H1 (cell line): ENCODE results near the gene PGAM2. TPM values are rescaled to one million over a fixed set of nuclear protein-coding genes. Genes with fewer than 3 reads are reported as not detected.

Experiments
- CTCF ChIA-PET: fragments of 300-600 bp; sonication (Branson Sonifier 250); formaldehyde crosslinking; loops from one replicate; lab custom pipeline; 2021; ENCODE audit not compliant: partially characterized antibody; lab: Charles Lee
- POLR2A ChIA-PET: fragments of 300-600 bp; sonication (Branson Sonifier 250); formaldehyde crosslinking; loops from one replicate; lab custom pipeline; 2021; ENCODE audit warnings: inconsistent platforms; ENCODE audit not compliant: partially characterized antibody; lab: Charles Lee
- DNase-seq, 2 experiments: peaks; one replicate each; pipeline versions ENCODE4 v3.0.0 to v3.0.0-alpha.2; 2010 to 2022; ENCODE audit warnings: low spot score in 2 of 2, low read depth in 1 of 2, mixed read lengths in 1 of 2
- FAIRE-seq: peaks from 2 replicates; lab custom pipeline; 2011; peaks lifted over from hg19 to GRCh38; lab: Jason Lieb, UNC
- H2AFZ ChIP-seq: 2 replicates; pipeline ENCODE4 v1.8.1; 2012; ENCODE audit warnings: low read length, inconsistent platforms
- H2AK5ac ChIP-seq: 2 replicates; pipeline ENCODE4 v1.6.1; 2013; ENCODE audit warnings: low read depth, low read length
- H2BK120ac ChIP-seq: replicated peaks from 2 replicates; pipeline ENCODE3; 2013; ENCODE audit warnings: low read depth, low read length, inconsistent platforms
- H2BK12ac ChIP-seq: 2 replicates; pipeline ENCODE4 v1.6.1; 2013; ENCODE audit warnings: low read depth, low read length
- H2BK15ac ChIP-seq: 2 replicates; pipeline ENCODE4 v1.6.1; 2013; ENCODE audit warnings: low read length
- H2BK20ac ChIP-seq: 2 replicates; pipeline ENCODE4 v1.6.1; 2013; ENCODE audit warnings: low read length
- H2BK5ac ChIP-seq: 2 replicates; pipeline ENCODE4 v1.6.1; 2013; ENCODE audit warnings: low read depth, low read length
- H3K14ac ChIP-seq: 2 replicates; pipeline ENCODE4 v1.6.1; 2013; ENCODE audit warnings: inconsistent platforms; ENCODE audit not compliant: insufficient read length
- H3K18ac ChIP-seq: 2 replicates; pipeline ENCODE4 v1.6.1; 2013; ENCODE audit warnings: low read length; ENCODE audit errors: extremely low read depth
- H3K23ac ChIP-seq: 2 replicates; pipeline ENCODE4 v1.6.1; 2013; ENCODE audit warnings: inconsistent platforms; ENCODE audit not compliant: insufficient read length
- H3K23me2 ChIP-seq: 2 replicates; pipeline ENCODE4 v1.6.1; 2013; ENCODE audit warnings: low read depth, low read length
- H3K27ac ChIP-seq: 2 replicates; pipeline ENCODE4 v1.6.1; 2011; ENCODE audit warnings: low read depth, low read length, inconsistent platforms
- H3K27me3 ChIP-seq, 4 experiments: replicated peaks in 1 of 4; 1 replicate in 1 of 4; 2 replicates in 3 of 4; pipeline versions ENCODE4 v1.6.1 to v1.8.1; 2011 to 2013; ENCODE audit warnings: low read length in 3 of 4, mild to moderate bottlenecking in 3 of 4, inconsistent platforms in 2 of 4, mixed read lengths in 2 of 4, moderate library complexity in 1 of 4; ENCODE audit not compliant: control insufficient read depth in 3 of 4, insufficient read depth in 3 of 4; ENCODE audit errors: extremely low read depth in 1 of 4
- H3K36me3 ChIP-seq, 4 experiments: 2 replicates each; pipeline versions ENCODE4 v1.6.1 to v1.8.1; 2011 to 2013; ENCODE audit warnings: mild to moderate bottlenecking in 4 of 4, low read length in 3 of 4, moderate library complexity in 2 of 4, control low read depth in 1 of 4, inconsistent platforms in 1 of 4; ENCODE audit not compliant: insufficient read depth in 4 of 4, control insufficient read depth in 2 of 4
- H3K4ac ChIP-seq: replicated peaks from 2 replicates; pipeline ENCODE3; 2013; ENCODE audit warnings: low read length, low read depth, mixed read lengths, inconsistent platforms; ENCODE audit not compliant: insufficient read length
- H3K4me1 ChIP-seq, 4 experiments: replicated peaks in 1 of 4; 1 replicate in 1 of 4; 2 replicates in 3 of 4; pipeline versions ENCODE4 v1.6.1 to v1.8.1; 2011 to 2013; ENCODE audit warnings: low read length in 3 of 4, inconsistent platforms in 2 of 4, mixed read lengths in 1 of 4; ENCODE audit not compliant: insufficient read depth in 4 of 4, control insufficient read depth in 3 of 4
- H3K4me2 ChIP-seq, 2 experiments: 2 replicates each; pipeline versions ENCODE4 v1.6.1 to v1.8.1; 2011 to 2013; ENCODE audit warnings: low read depth in 2 of 2, low read length in 2 of 2, control low read depth in 1 of 2, inconsistent platforms in 1 of 2, mild to moderate bottlenecking in 1 of 2; ENCODE audit not compliant: insufficient read depth in 1 of 2
- H3K4me3 ChIP-seq, 4 experiments: fragments of 200-600, 300-600 bp in 1 of 4; sonication (generic), shearing (Covaris generic), sonication (Bioruptor Twin) in 1 of 4; 2 replicates each; pipeline versions ENCODE4 v1.5.1 to v1.8.1; 2011 to 2016; ENCODE audit warnings: low read length in 4 of 4, low read depth in 3 of 4, control low read depth in 2 of 4, inconsistent platforms in 2 of 4, mild to moderate bottlenecking in 2 of 4, mixed read lengths in 1 of 4, moderate library complexity in 1 of 4; ENCODE audit not compliant: insufficient read depth in 2 of 4; ENCODE audit errors: extremely low read depth in 1 of 4
- H3K56ac ChIP-seq: replicated peaks from 2 replicates; pipeline ENCODE3; 2013; ENCODE audit warnings: low read depth, mild to moderate bottlenecking, mixed read lengths, low read length, inconsistent platforms; ENCODE audit not compliant: insufficient read length
- H3K79me1 ChIP-seq: 2 replicates; pipeline ENCODE4 v1.6.1; 2013; ENCODE audit warnings: low read depth, low read length, control low read depth
- H3K79me2 ChIP-seq, 2 experiments: 2 replicates each; pipeline versions ENCODE4 v1.6.1 to v1.8.1; 2012 to 2013; ENCODE audit warnings: low read length in 2 of 2, mild to moderate bottlenecking in 2 of 2, inconsistent platforms in 1 of 2; ENCODE audit not compliant: insufficient read depth in 2 of 2, control insufficient read depth in 1 of 2
- H3K9ac ChIP-seq, 4 experiments: replicated peaks in 1 of 4; 1 replicate in 1 of 4; 2 replicates in 3 of 4; pipeline versions ENCODE4 v1.6.1 to v1.8.1; 2011 to 2013; ENCODE audit warnings: low read depth in 3 of 4, low read length in 3 of 4, control low read depth in 2 of 4, mild to moderate bottlenecking in 2 of 4, moderate library complexity in 2 of 4, inconsistent platforms in 1 of 4; ENCODE audit errors: extremely low read depth in 1 of 4
- H3K9me3 ChIP-seq, 2 experiments: 2 replicates each; pipeline versions ENCODE4 v1.6.1 to v1.8.1; 2012 to 2013; ENCODE audit warnings: mild to moderate bottlenecking in 2 of 2, moderate library complexity in 2 of 2, control low read depth in 1 of 2, inconsistent platforms in 1 of 2, low read depth in 1 of 2, low read length in 1 of 2, mixed read lengths in 1 of 2; ENCODE audit not compliant: insufficient read depth in 2 of 2
- H4K20me1 ChIP-seq, 2 experiments: replicated peaks in 1 of 2; 2 replicates each; pipeline versions ENCODE3 to v1.8.1; 2011 to 2013; ENCODE audit warnings: inconsistent platforms in 2 of 2, low read length in 2 of 2, mild to moderate bottlenecking in 1 of 2; ENCODE audit not compliant: insufficient read depth in 2 of 2, control insufficient read depth in 1 of 2
- H4K5ac ChIP-seq: 2 replicates; pipeline ENCODE4 v1.6.1; 2013; ENCODE audit warnings: low read length, low read depth, mixed read lengths, inconsistent platforms; ENCODE audit not compliant: insufficient read length
- H4K8ac ChIP-seq: 2 replicates; pipeline ENCODE4 v1.8.0; 2013; ENCODE audit warnings: mild to moderate bottlenecking, moderate library complexity, low read length, inconsistent platforms; ENCODE audit not compliant: insufficient read depth; ENCODE audit errors: extremely low read depth
- H4K91ac ChIP-seq: replicated peaks from 2 replicates; pipeline ENCODE3; 2013; ENCODE audit warnings: low read length, mixed read lengths, inconsistent platforms; ENCODE audit not compliant: insufficient read length
- BACH1 ChIP-seq: IDR thresholded peaks from 2 replicates; pipeline ENCODE4 v1.6.1; 2012; ENCODE audit warnings: low read length, improper control_type of control experiment
- BRCA1 ChIP-seq: IDR thresholded peaks from 2 replicates; pipeline ENCODE4 v1.6.1; 2012; ENCODE audit warnings: low read depth, low read length, improper control_type of control experiment
- EZH2 ChIP-seq: fragments of 200-600 bp; sonication (generic); IDR thresholded peaks from 2 replicates; pipeline ENCODE4 v1.7.1; 2012; ENCODE audit warnings: low read depth, mild to moderate bottlenecking, moderate library complexity, low read length, inconsistent platforms; ENCODE audit not compliant: severe bottlenecking
- GTF2F1 ChIP-seq: IDR thresholded peaks from 2 replicates; pipeline ENCODE4 v1.6.1; 2012; ENCODE audit warnings: low read depth, low read length, improper control_type of control experiment, borderline replicate concordance
- KDM4A ChIP-seq: IDR thresholded peaks from one replicate; pipeline ENCODE4 v1.7.1; 2012; ENCODE audit warnings: low read depth, mild to moderate bottlenecking, moderate library complexity, low read length, inconsistent platforms; ENCODE audit not compliant: severe bottlenecking
- KDM5A ChIP-seq: fragments of 200-600 bp; IDR thresholded peaks from 2 replicates; pipeline ENCODE4 v1.7.1; 2012; ENCODE audit warnings: mild to moderate bottlenecking, low read length, inconsistent platforms, mixed read lengths
- RXRA ChIP-seq: IDR thresholded peaks from 2 replicates; pipeline ENCODE4 v1.6.1; 2011; ENCODE audit warnings: low read depth, mild to moderate bottlenecking, low read length, moderate library complexity; ENCODE audit not compliant: insufficient read depth
- YY1 ChIP-seq: IDR thresholded peaks from 2 replicates; pipeline ENCODE4 v1.6.1; 2011; ENCODE audit warnings: low read depth, mild to moderate bottlenecking, low read length
- WGBS, 2 experiments: shearing (Covaris generic) in 1 of 2; methylation state at CpG; one replicate each; pipeline versions ENCODE4 v1.1.6 to v1.1.7; 2013 to 2015; ENCODE audit warnings: low lambda C conversion rate in 2 of 2, mixed read lengths in 2 of 2, inconsistent platforms in 1 of 2, low coverage in 1 of 2, missing lambda C conversion rate in 1 of 2; ENCODE audit not compliant: insufficient replicate concordance in 2 of 2, insufficient coverage in 1 of 2, insufficient read length in 1 of 2; ENCODE audit errors: extremely low coverage in 1 of 2, missing lambda C conversion rate in 1 of 2; 5-methylcytosine and 5-hydroxymethylcytosine counted together
- polyA plus RNA-seq, 7 experiments: library from polyadenylated mRNA; depleted of rRNA in 3 of 7; stranded (reverse) in 5 of 7; unstranded in 2 of 7; fragments of >200 nt in 5 of 7; fragments of 200-250 nt in 2 of 7; gene quantifications; 1 replicate in 5 of 7; 2 replicates in 1 of 7; 4 replicates in 1 of 7; pipeline versions ENCODE4 v1.2.1 to v1.2.3, GENCODE V29; 2011 to 2013; ENCODE audit warnings: missing spikeins in 2 of 7, mixed read lengths in 2 of 7
- total RNA-seq: library from RNA; stranded (reverse); fragmentation: NEBNext Ultra II Directional; extraction: Animal tissue kit (Norgen Biotek cat#: 25700); gene quantifications from 2 replicates; pipeline ENCODE4 v1.2.1, GENCODE V29; 2021
- TF ChIP-seq, protein P1 (sequence below): IDR thresholded peaks from 2 replicates; pipeline ENCODE4 v1.6.1; 2012; ENCODE audit warnings: low read length, inconsistent platforms
- TF ChIP-seq, protein P2 (sequence below): IDR thresholded peaks from 2 replicates; pipeline ENCODE4 v1.6.1; 2012; ENCODE audit warnings: inconsistent platforms

PGAM2 gene
- total and polyA plus RNA-seq, 2 of the 8 experiments (the other 6 are each of a cell fraction or from before 2014, with no cell fraction given) = 2.1 to 2.9 TPM

DNA sequence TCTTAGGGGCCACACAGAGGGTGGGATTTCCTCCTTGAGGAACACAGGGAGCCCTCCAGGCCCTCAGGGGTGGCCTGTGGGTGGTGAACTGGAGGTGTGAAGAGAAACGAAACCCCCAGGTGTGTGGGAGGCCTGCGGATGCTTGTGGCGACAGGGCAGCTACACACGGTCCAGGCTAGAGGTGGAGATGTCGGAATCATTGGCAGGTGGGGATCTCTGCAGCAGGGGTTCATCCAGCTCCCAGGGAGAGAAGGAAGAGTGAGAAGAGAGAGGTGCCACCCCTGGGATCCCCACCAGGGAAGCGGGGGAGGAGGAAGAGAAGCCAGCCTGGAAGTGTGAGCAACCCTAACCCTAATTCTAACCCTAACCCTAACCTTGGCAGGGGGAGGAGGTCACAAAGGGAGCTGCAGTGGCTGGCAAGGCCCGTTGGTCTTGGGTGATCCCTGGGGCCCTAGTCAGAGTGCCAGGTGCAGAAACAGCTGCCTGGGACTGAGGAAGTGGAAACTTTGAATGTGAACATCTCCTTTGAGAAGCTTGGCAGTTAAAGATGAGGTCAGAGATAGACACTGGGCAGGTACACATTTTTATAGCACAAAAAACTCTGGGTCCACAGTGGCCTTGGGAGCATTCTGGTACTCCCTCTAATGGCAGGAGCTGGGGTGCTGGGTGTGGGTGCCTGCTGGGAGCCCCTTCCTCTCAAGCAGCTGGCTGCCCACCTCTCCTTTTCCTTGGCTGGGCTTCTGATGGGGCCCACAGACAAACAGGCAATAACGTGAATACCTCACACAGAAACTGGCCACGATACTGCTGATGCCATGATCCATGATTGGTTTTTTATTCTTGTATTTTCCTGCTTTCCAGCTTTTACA, 31.9 kb upstream of the PGAM2 start:
- FAIRE-seq (no peak), DNase-seq (no peak)
- CTCF ChIA-PET = interaction anchor here (0.7 to 3.7 kb wide), 6 partner anchors 9 to 111 kb away, joined by 3 to 17 read pairs (median 4); no protein-coding TSS in a partner anchor
- TF ChIP-seq GTF2F1 = no peak
- no peak for TF ChIP-seq BACH1
- TF ChIP-seq, protein P1, sequence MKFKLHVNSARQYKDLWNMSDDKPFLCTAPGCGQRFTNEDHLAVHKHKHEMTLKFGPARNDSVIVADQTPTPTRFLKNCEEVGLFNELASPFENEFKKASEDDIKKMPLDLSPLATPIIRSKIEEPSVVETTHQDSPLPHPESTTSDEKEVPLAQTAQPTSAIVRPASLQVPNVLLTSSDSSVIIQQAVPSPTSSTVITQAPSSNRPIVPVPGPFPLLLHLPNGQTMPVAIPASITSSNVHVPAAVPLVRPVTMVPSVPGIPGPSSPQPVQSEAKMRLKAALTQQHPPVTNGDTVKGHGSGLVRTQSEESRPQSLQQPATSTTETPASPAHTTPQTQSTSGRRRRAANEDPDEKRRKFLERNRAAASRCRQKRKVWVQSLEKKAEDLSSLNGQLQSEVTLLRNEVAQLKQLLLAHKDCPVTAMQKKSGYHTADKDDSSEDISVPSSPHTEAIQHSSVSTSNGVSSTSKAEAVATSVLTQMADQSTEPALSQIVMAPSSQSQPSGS = no peak
- TF ChIP-seq, protein P2, sequence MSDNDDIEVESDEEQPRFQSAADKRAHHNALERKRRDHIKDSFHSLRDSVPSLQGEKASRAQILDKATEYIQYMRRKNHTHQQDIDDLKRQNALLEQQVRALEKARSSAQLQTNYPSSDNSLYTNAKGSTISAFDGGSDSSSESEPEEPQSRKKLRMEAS = no peak
- TF ChIP-seq KDM4A = no peak
- TF ChIP-seq KDM5A = no peak
- TF ChIP-seq EZH2 = no peak
- no peak for TF ChIP-seq BRCA1
- no peak for TF ChIP-seq RXRA
- TF ChIP-seq YY1 = no peak

More for the DNA sequence above, 31.9 kb upstream of the PGAM2 start:
- Histone ChIP-seq H3K4ac (no peak overlapping the region), H3K4me2 (no peak overlapping the region), H3K27ac (no peak overlapping the region), H3K18ac (no peak overlapping the region), H4K8ac (peak overlapping the region; percentile 42; the same call in 1 of the 2 replicates), H3K79me2 (no peaks in the 10 kb centered on the region), H4K5ac (no peak overlapping the region), H3K9me3 (no peaks in the 10 kb centered on the region), H3K4me3 (no peak overlapping the region), H2BK20ac (no peak overlapping the region), H3K23me2 (no peaks in the 10 kb centered on the region), H2BK12ac (no peak overlapping the region), H2BK5ac (no peak overlapping the region), H3K79me1 (no peaks in the 10 kb centered on the region), H3K4me1 (no peaks in the 10 kb centered on the region; a peak in 1 of 7 replicates), H3K27me3 (peaks cover 0 to 4% (median 0%) of the 10 kb centered on the region in 4 experiments; a peak in 2 of 7 replicates), H3K9ac (no peak overlapping the region), H2AFZ (no peak overlapping the region; the same call in 1 of the 2 replicates), H4K20me1 (no peaks in the 10 kb centered on the region), H3K36me3 (no peaks in the 10 kb centered on the region), H3K56ac (no peak overlapping the region), H3K23ac (no peak overlapping the region), H2BK15ac (no peak overlapping the region), H4K91ac (no peak overlapping the region), H3K14ac (no peak overlapping the region), H2BK120ac (no peak overlapping the region), H2AK5ac (no peak overlapping the region)
- 86% methylated on average over 7 of the region's 9 CpGs; no CpG with 5 or more reads in 1 of the 2 experiments for WGBS, 2 experiments
- POLR2A ChIA-PET = interaction anchor here (1.4 to 1.8 kb wide), 3 partner anchors 12 to 33 kb away, joined by 3 to 6 read pairs (median 5); no protein-coding TSS in a partner anchor
